Gastrocnemius medialis (tissue), 4 donors: ENCODE data around the gene TFCP2L1.

ENCODE experiments used
- POLR2A ChIP-seq, 2 donors: fragments of 450-650 bp; IDR thresholded peaks; one replicate each; pipeline ENCODE4 v1.6.1; 2017; ENCODE audit warnings: antibody characterized with exemption in 2 of 2, mild to moderate bottlenecking in 2 of 2, moderate library complexity in 2 of 2
- TF ChIP-seq, protein P1 (sequence below), 5 experiments: fragments of 450-650 bp in 3 of 5; fragments of 200-600 bp in 2 of 5; sonication (generic) in 2 of 5; IDR thresholded peaks in 4 of 5; conservative IDR thresholded peaks in 1 of 5; 1 replicate in 4 of 5; 2 replicates in 1 of 5; pipeline ENCODE4 v1.5.1; 2016 to 2019; ENCODE audit warnings: antibody characterized with exemption in 5 of 5, mild to moderate bottlenecking in 3 of 5, moderate library complexity in 3 of 5

- TF ChIP-seq, protein P1, sequence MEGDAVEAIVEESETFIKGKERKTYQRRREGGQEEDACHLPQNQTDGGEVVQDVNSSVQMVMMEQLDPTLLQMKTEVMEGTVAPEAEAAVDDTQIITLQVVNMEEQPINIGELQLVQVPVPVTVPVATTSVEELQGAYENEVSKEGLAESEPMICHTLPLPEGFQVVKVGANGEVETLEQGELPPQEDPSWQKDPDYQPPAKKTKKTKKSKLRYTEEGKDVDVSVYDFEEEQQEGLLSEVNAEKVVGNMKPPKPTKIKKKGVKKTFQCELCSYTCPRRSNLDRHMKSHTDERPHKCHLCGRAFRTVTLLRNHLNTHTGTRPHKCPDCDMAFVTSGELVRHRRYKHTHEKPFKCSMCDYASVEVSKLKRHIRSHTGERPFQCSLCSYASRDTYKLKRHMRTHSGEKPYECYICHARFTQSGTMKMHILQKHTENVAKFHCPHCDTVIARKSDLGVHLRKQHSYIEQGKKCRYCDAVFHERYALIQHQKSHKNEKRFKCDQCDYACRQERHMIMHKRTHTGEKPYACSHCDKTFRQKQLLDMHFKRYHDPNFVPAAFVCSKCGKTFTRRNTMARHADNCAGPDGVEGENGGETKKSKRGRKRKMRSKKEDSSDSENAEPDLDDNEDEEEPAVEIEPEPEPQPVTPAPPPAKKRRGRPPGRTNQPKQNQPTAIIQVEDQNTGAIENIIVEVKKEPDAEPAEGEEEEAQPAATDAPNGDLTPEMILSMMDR (IDR thresholded peaks at IDR 0.05 in 4 of 5, conservative IDR thresholded peaks at IDR 0.05 in 1 of 5) = no peak
- TF ChIP-seq POLR2A (IDR thresholded peaks at IDR 0.05) = no peak
Measured at GRCh38 chr2:121213386-121213785, 71.6 kb downstream of the TFCP2L1 start.
